HTERT RPE-1 (cell line): Measurements from ENCODE around the gene ZFP64.
"Not testable (repeated sequence)": the region's sequence is repeated elsewhere in the genome, so short reads cannot be mapped to it uniquely, and the experiment has no call there.

Experiments used
- in situ Hi-C: fragments of 300-500 bp; cut with MboI; formaldehyde crosslinking; loops from 4 replicates; pipeline ENCODE4 v1.14.3; 2020; ENCODE audit warnings: low sequenced_read_pairs

ZFP64 gene

DNA sequence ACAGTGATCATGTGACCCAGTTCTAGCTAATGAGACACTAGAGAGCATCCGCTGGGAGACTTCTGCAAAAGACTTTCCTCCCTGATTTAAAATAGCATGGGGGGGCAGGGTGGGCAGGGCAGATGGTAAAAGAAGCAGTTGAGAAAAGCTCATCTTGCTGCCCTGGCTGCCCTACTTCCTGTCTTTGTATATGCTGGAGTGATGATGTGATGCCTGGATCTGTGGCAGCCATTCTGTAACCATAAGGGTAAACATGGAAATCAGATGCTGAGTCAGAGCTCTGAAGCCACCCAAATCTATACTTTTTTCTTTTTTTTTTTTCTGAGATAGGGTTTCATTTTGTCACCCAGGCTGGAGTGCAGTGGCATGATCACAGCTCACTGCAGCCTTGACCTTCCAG, 25.4 kb downstream of the ZFP64 start:
- in situ Hi-C loops, result no loop called here

DNA sequence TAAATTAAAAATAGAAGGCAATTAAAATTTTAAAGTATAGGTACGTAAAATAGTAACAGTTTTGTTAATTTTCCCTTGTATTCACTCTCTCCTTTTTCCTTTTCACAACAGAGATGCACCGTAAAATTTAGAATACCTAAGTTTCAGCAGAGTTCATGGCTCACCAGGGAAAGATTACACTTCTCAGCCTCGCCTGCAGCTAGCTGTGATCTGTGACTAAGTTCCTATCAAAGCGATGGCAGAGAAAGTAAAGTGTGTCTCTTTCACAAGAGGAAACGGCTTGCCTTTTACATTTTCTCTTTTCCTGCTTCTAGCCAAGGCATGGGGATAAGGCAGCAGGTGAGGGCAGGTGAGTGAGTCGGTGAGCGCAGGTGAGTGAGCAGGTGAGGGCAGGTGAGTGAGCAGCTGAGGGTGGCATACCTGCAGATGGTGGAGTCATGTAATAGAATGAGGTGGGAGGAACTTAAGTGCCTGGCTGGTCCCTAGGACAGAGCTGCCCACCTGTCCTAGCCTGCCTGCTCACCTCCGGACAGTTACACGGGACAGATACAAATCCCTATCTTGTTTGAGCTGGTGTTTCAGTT, 30.9 kb downstream of the ZFP64 start:
- in situ Hi-C loops, result no loop called here

DNA sequence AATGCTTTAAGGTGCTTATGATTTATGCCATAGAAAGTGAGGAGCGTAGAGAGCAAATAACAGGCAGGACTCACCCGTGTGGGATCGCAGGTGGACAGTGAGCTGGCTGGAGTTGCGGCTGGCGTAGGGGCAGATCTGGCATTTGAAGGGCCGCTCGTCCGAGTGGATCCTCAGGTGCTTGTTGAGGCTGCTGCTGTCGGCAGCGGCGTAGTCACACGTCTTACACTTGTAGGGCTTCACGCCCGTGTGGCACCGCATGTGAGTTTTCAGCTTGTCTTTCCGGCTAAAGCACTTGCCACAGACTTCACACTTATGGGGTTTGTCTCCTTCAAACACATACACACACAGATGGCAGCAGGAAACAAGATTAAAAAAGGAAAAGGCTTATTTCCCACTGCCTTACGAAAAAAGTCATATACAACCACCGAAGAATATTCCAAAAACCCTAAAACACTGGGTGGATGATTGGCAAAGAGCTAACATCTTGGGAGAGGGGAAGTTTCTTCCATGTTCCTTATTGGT, 31.5 kb downstream of the ZFP64 start:
- in situ Hi-C loops, result no loop called here

DNA sequence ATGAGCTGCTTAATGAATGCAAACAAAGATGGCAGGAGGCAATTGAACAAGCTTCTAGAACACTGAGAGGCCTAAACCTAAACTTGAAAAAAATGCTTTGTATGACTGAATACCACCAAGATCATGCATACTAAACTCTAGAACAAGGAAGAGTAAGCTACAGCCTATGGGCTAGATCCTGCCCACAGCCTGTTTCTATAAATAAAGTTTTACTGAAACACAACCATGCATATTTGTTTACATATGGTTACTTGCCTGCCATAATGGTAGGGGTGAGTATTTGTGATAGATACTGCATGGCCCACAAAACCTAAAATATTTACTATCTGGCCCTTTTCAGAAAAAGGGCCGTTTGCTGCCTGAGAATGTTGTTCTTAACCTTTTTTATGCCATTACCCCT, 37.0 kb downstream of the ZFP64 start:
- in situ Hi-C loops, result no loop called here

DNA sequence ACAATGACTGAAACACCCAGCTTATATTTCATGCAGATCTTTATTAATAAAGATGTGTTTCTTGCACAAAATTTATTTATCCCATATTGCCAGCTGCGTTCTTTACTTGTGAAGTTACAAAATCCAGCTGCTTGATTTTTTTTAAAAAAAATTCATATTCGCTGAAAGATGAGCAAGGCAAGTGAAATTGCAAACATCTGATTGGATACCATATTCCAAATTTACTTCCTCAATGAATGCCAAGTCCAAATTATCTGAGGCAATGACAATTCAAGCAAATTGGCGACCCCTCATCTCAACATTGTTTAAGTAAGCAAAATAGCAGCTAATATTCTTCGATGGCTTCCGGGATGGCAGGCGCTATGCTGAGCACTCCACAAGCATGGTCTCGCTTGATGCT, 37.7 kb downstream of the ZFP64 start:
- in situ Hi-C loops, result no loop called here

DNA sequence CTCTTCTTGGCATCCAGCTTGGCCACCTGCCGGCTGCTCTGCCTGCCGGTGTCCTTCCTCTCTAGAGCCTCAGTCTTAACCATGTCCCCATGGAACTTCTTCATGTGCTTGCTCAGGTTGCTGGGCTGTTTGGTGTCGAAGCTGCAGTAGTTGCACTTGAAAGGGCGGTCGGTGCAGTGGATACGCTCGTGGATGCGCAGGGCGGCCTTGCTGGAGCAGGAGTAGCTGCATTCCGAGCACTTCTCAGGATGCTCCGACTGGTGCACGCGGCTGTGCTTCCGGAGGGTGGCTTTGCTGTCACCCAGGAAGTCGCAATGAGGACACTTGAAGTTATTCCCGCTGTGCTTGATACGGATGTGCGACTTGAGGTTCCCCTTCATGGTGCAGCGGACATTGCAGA, 38.7 kb downstream of the ZFP64 start:
- in situ Hi-C loops, result no loop called here

DNA sequence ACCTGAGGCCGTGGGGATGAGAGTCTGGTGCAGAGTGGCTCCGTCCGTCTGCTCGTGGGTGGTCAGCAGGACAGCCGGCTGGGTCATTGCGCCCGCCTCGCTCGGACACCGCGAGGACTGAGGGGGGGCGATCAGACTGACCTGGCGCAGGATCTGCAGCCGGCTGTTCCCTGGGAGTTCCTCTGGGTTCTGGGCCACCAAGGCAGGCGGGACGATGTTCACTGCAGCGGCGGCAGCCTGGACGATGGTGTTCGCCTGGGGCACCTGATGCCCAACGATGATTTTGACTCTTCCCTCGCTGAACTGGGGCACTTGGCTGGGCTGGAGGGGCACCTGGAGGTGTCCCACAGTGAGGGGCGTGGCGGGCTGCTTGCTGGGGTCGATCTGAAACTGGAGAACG, 39.2 kb downstream of the ZFP64 start:
- in situ Hi-C loops, result no loop called here

DNA sequence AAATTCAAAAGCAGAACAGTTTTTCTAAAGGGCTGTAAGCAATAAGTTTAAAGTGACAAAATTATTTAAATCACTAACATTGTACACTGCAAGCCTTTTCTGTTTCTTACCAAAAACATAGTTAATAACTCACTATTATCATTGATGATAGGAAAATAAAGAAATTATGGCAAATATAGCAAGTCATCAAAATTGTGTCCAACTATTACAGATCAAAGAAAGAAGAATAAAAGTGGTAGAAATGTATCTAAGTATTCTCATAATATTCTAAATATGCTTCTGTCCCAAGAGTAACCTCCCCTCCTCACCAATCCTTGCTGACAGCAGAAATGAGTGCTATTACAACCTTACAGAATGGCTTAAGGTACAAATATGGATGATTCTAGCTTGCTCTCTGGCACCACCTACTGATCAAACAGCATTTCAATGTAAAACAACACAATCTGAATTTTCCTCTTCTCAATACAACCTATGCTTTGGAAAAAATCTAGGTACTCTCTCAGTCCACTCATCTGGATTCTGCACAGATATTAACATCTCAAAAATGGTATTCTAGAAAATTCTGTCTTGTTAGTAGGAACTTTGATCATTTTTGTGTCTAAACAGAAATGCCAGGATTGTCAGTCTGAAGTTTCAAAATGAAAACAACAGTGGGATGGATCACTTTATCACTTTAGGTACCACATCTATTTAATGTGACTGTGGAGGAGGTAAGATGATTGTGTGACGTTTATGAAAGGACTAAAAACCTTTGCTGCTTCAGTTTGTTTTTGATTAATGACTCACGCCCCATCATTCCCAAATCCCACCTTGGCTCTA, 40.9 kb downstream of the ZFP64 start:
- in situ Hi-C loops, result no loop called here

DNA sequence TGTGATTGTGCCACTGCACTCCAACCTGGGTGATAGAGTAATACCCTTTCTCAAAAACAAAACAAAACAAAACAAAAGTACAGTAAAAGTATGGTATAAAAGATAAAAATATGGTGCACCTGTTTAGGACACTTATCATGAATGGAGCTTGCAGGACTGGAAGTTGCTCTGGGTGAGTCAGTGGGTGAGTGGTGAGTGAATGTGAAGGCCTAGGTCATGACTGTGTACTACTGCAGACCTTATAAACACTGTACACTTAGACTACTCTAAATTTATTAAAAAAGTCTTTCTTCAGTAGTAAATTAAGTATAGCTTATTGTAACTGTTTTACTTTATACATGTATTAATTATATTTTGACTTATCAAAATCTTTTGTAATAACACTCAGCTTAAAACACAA, 46.0 kb downstream of the ZFP64 start:
- in situ Hi-C loops, result no loop called here

DNA sequence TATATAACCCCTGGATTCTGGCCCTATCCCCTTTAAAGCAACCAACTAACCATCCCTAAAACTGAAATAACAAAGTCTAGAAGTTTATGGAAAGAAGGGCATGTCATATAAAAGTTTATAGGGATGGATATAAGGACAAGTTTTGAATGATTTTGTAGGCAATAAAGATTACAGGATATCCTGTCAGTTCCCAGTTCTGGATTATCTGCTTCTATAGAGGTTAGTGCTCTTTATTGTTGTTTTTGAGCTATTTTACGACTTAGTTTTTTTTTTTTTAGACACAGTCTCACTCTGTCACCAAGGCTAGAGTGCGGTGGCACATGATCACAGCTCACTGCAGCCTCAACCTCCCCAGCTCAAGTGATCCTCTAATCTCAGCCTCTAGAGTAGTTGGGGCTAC, 48.3 kb downstream of the ZFP64 start:
- in situ Hi-C loops, result no loop called here

DNA sequence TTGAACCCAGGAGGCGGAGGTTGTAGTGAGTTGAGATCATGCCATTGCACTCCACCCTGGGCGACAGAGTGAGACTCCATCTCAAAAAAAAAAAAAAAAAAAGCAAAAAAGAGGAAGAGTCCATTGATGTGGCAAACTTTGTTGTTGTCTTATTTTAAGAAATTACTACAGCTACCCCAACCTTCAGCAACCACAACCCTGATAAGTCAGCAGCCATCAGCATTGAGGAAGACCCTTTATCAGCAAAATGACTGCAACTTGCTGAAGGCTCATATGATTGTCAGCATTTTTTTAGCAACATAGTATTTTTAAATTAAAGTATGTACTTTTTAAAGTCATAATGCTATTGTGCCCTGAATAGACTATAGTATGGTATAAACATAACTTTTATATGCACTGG, 48.8 kb downstream of the ZFP64 start:
- in situ Hi-C loops, result no loop called here

DNA sequence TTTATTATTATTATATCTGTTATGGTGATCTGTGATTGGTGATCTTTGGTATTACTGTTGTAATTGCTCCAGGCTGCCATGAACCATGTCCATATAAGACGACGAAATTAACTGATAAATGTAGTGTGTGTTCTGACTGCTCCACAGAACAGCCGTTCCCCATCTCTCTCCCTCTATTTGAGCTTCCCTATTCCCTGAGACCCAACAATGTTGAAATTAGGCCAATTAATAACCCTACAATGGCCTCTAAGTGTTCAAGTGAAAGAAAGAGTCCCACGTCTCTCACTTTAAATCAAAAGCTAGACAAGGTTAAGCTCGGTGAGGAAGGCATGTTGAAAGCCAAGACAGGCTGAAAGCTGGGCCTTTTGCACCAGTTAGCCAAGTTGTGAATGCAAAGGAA, 51.6 kb downstream of the ZFP64 start:
- in situ Hi-C loops, result no loop called here

DNA sequence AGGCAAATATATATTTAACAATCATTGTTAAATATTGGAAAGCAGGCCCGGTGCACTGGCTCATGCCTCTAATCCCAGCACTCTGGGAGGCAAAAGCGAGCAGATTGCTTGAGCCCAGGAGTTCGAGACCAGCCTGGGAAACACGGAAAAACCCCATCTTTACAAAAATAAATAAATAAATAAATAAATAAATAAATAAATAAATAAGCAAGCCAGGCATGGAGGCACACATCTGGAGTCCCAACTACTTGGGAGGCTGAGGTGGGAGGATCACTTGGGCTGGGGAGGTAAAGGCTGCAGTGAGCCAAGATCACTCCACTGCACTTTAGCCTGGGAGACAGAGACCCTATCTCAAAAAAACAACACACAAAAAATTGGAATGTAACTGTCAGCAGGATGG, 53.7 kb downstream of the ZFP64 start:
- in situ Hi-C loops, result no loop called here

DNA sequence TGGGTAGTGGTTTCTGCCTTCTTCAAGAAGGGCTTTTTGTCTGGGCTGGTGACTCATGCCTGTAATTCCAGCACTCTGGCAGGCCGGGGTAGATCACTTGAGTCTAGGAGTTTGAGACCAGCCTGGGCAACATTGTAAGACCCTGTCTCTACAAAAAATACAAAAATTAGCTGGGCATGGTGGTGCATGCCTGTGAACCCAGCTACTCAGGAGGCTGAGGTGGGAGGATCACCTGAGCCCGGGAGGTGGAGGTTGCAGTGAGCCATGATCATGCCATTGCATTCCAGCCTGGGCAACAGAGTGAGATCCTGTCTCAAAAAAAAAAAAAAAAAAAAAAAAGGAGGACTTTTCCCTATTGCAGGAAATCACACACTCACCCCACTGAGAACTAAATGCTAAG, 57.9 kb downstream of the ZFP64 start:
- in situ Hi-C loops, result not testable (repeated sequence)

DNA sequence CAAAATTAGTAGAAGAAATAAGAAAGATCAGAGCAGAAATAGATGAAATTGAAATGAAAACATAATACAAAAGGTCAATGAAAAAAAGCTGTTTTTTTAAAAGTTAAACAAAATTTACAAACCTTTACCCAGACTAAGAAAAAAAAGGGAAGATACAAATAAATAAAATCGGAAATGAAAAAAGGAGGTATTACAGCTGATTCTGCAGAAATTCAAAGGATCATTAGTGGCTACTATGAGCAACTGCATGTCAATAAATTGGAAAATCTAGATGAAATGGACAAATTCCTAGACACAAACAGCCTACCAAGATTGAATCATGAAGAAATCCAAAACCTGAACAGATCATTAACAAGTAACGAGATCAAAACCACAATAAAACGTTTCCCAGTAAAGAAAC, 59.2 kb downstream of the ZFP64 start:
- in situ Hi-C loops, result no loop called here

DNA sequence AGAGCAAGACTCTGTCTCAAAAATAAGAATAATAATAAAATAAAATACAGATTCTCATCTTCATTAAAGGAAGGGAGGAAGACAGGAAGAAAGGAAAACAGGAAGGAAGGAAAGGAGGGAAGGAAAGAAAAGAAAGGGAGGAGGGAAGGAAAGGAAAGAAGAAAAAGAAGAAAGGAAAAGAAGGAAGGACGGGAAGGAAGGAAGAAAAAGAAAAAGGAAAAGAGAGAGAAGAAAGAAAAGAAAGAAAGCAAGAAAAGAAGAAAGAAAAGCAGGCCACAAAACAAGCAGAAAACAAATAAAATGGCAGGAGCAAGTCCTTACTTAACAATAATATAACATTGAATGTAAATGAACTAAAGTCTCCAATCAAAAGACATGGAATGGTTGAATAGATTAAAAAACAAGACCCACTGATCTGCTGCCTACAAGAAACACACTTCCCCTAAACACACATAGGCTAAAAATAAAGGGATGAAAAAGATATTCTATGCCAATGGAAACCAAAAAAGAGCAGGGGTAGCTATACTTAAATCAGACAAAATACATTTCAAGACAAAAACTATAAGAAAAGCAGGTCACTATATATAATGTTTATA, 60.4 kb downstream of the ZFP64 start:
- in situ Hi-C loops, result no loop called here

DNA sequence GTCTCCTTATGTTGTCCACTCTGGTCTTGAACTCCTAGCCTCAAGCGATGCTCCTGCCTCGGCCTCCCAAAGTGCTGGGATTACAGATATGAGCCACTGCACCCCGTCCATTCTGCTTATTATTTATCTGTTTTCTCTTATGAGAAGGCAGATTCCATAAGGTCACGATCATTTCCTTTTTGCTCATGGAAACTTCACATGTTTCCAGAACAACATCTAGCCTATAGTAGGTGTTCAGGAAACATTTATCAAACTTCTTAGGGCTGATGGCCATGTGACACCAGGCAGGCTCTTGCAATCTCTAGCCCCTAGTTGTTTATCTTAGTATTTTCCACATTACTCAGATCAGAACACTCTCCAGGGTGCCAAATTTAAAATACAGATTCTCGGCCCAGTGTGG, 61.2 kb downstream of the ZFP64 start:
- in situ Hi-C loops, result no loop called here

DNA sequence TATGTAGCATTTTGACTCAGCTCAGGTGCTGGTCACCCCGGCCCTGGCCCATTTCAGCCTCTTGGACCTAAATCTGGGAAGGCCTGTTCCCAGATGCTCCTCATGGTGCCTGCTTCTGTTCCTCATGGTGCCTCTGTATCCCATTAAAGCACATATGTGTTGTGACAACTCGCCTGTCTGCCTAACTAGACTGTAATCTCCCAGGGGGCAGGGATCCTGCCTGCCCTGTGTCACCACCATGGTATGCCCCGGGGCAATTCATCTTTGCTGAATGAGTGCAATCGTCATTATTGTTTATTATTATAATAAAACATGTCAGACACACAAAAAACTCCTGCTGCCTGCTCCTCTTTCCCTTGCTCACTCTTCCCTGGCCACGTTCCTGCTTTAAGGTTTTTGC, 62.0 kb downstream of the ZFP64 start:
- in situ Hi-C loops, result no loop called here

DNA sequence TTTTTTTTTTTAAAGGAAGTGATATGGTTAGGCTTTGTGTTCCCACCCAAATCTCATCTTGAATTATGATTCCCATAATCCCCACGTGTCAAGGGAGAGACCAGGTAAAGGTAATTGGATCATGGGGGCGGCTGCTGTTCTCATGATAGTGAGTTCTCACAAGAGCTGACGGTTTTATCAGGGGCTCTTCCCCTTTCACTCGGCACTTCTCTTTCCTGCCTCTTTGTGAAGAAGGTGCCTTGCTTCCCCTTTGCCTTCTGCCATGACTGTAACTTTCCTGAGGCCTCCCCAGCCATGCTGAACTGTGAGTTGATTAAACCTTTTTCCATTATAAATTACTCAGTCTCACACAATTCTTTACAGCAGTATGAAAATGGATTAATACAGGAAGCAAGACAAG, 64.3 kb downstream of the ZFP64 start:
- in situ Hi-C loops, result no loop called here

DNA sequence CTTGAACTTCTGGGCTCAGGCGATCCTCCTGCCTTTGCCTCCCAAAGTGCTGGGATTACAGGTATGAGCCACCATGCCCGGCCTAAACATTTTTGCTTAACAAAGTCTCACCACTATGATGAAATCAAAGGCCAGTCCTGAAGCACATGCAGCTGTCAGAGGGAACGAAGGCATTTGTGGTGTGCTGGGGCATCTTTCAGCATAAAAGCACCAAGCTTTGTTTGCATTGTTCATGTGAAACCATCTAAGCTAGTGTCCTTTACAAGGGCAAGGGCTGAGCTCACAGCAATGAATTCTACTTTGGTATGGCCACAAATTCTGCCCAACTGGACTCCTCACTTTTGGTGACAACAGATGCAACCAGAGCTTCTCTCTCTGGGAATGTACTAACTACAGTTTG, 66.8 kb downstream of the ZFP64 start:
- in situ Hi-C loops, result no loop called here

DNA sequence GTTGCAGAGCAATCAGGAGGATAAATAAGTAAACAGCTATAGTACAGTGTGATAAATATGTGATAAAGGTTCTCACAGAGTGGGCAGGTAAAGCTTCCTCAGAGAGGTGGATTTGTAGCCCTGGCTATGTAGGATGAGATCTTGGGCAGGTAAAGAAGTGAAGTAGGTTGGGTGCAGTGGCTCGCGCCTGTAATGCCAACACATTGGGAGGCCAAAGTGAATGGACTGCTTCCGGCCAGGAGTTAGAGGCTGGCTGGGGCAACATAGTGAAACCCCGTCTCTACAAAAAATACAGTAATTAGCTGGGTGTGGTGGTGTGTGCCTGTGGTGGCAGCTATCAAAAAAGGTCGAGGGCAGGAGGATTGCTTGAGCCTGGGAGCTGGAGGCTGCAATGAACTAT, 72.9 kb downstream of the ZFP64 start:
- in situ Hi-C loops, result no loop called here

DNA sequence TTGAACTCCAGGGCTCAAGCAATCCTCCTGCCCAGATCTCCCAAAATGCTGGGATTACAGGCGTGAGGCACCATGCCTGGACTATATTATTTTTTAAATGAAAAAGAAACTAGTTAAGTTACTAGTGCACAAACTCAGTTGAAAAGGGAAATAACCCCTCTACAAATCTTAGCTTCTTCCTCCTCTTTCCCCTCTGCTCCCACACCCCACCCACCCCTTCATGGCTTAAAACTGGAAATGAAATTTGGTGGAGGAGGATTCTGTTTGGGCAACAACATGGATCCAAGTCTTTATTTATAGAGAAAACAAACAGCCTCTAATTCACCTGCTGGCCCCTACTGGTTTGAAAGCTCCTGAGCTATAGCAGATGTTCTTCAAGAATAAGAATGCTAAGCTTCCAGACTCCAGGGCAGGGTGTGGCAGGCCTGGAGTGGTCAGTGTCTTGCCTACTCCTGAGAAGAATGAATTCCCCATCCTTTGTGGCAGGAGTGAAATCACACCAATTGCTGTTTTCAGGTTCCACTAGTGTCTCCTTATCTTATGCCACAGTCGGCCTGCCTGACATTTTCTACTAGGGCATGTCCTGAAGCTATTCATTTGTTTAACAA, 73.5 kb downstream of the ZFP64 start:
- in situ Hi-C loops, result no loop called here
